Mucosa of descending colon (tissue), 3 donors: ENCODE measurements around the gene TMSB4X. TPM values are rescaled to one million over a fixed set of nuclear protein-coding genes. Genes with fewer than 3 reads are reported as not detected.

Experiments
- ATAC-seq: fragments of 200-7000 bp; cut with Tn5 transposase; one replicate; pipeline ENCODE4 v1.9.1; 2020; ENCODE audit warnings: mild to moderate bottlenecking, moderate library complexity
- DNase-seq, 3 donors: peaks; one replicate each; pipeline ENCODE4 v3.0.0-alpha.2; 2020
- H3K36me3 ChIP-seq: fragments of 200-600 bp; one replicate; pipeline ENCODE4 v1.8.0; 2021; ENCODE audit warnings: low read depth, mild to moderate bottlenecking
- H3K4me1 ChIP-seq: fragments of 200-600 bp; one replicate; pipeline ENCODE4 v1.8.0; 2021; ENCODE audit warnings: low read depth, mild to moderate bottlenecking
- H3K4me3 ChIP-seq: fragments of 200-600 bp; one replicate; pipeline ENCODE4 v1.8.0; 2021; ENCODE audit warnings: mild to moderate bottlenecking
- H3K9me3 ChIP-seq: fragments of 200-600 bp; one replicate; pipeline ENCODE4 v1.8.0; 2021; ENCODE audit warnings: mild to moderate bottlenecking
- CTCF ChIP-seq: fragments of 200-600 bp; IDR thresholded peaks from one replicate; pipeline ENCODE4 v1.8.0; 2022; ENCODE audit warnings: antibody characterized with exemption, mild to moderate bottlenecking
- intact Hi-C, 2 donors: fragments of 100-400 bp; cut with DNase I in 1 of 2; cut with micrococcal nuclease in 1 of 2; formaldehyde crosslinking; loops; one replicate each; pipeline versions ENCODE4 v1.11.0 to v1.11.1; 2022; cut with DNase I, micrococcal nuclease
- total RNA-seq, 3 donors: library from RNA; stranded (reverse); fragmentation: NEBNext Ultra II Directional in 2 of 3; extraction: Animal tissue kit (Norgen Biotek cat#: 25700) in 2 of 3; gene quantifications; one replicate each; pipeline versions ENCODE4 v1.2.1 to v1.2.4, GENCODE V29; 2021 to 2023
- donor health status: DM: no; HTN: no; CAD: no; lungs with moderate emphysema.
- donor health status: DM: no; HTN: no; CAD: no.
- donor health status: DM: no; HTN: yes; CAD: no.

The TMSB4X gene
- total RNA-seq, 3 donors from 2014 or later = 2,288 to 5,392 (median 5,014) TPM

- no peaks in the 10 kb centered on the region for H3K36me3 ChIP-seq
- no peak overlapping the region for H3K4me3 ChIP-seq
- no peak for DNase-seq
- intact Hi-C loops = no loop called here
- no peak for TF ChIP-seq CTCF
- ATAC-seq = peak; percentile 25
- no peaks in the 10 kb centered on the region for H3K9me3 ChIP-seq
- H3K4me1 ChIP-seq = peaks cover 4% of the 10 kb centered on the region
These were observed 48.7 kb downstream of the TMSB4X start for GRCh38 chrX:13023567-13023966.

GRCh38 chrX:13023979-13024378, 49.1 kb downstream of the TMSB4X start:
- Histone ChIP-seq H3K9me3 (no peaks in the 10 kb centered on the region), H3K36me3 (no peaks in the 10 kb centered on the region), H3K4me3 (no peak overlapping the region), H3K4me1 (peaks cover 8% of the 10 kb centered on the region)
- DNase-seq = peak in 1 of 3 donors; percentile 42
- no peak for TF ChIP-seq CTCF
- peak; percentile 83 for ATAC-seq
- intact Hi-C loops = no loop called here

- ATAC-seq (no peak), DNase-seq (no peak)
- no peaks in the 10 kb centered on the region for H3K36me3 ChIP-seq
- no peaks in the 10 kb centered on the region for H3K9me3 ChIP-seq
- peaks cover 11% of the 10 kb centered on the region for H3K4me1 ChIP-seq
- intact Hi-C loops = no loop called here
- TF ChIP-seq CTCF = no peak
- no peak overlapping the region for H3K4me3 ChIP-seq
These were observed 50.1 kb downstream of the TMSB4X start for GRCh38 chrX:13024986-13025385.

Other genes starting within 250 kb of the TMSB4X start
- 10 to 100 TPM; 37.0 to 68.5 (median 56.4) TPM for gene PRPS2, start 183.7 kb upstream of the TMSB4X start, total RNA-seq
- 1 to 10 TPM in 1 of 3 donors, under 1 TPM in 2; 0.72 to 1.7 (median 0.81) TPM for gene TLR7, start 108.0 kb upstream of the TMSB4X start, total RNA-seq
- 1 to 10 TPM in 2 of 3 donors, under 1 TPM in 1; 0.29 to 2.3 (median 1.5) TPM for gene TLR8, start 68.5 kb upstream of the TMSB4X start, total RNA-seq
- under 1 TPM in 1 of 3 donors, not detected in 2; 0.13 TPM for gene FAM9C, start 69.5 kb downstream of the TMSB4X start, total RNA-seq